CD4-positive, alpha-beta T cell (primary cell): ENCODE data around the gene TMEM131. TPM values are rescaled to one million over a fixed set of nuclear protein-coding genes. Genes with fewer than 3 reads are reported as not detected.

Experiments
- ATAC-seq: fragments of 200-7000 bp; cut with Tn5 transposase; one replicate; pipeline ENCODE4 v1.10.0; 2022; ENCODE audit warnings: mild to moderate bottlenecking; ENCODE audit not compliant: poor library complexity
- CTCF ChIA-PET: fragments of 350-600 bp; sonication (Branson Sonifier 250); formaldehyde crosslinking; loops from one replicate; lab custom pipeline; 2021; ENCODE audit warnings: antibody characterized with exemption, inconsistent platforms; lab: Charles Lee
- POLR2A ChIA-PET: fragments of 350-600 bp; sonication (Branson Sonifier 250); formaldehyde crosslinking; loops from one replicate; lab custom pipeline; 2021; ENCODE audit warnings: antibody characterized with exemption, inconsistent platforms; lab: Charles Lee
- DNase-seq, 14 experiments: peaks; one replicate each; pipeline ENCODE4 v3.0.0-alpha.2; 2013 to 2020; ENCODE audit warnings: mixed read lengths in 2 of 14
- H3K27ac ChIP-seq, 2 donors: one replicate each; pipeline versions ENCODE4 v1.5.1 to v1.7.0; 2013; ENCODE audit warnings: low read length in 2 of 2, low read depth in 1 of 2, mild to moderate bottlenecking in 1 of 2
- H3K27me3 ChIP-seq, 2 experiments: 1 replicate in 1 of 2; 2 replicates in 1 of 2; pipeline versions ENCODE4 v1.6.1 to v1.7.0; 2013; ENCODE audit warnings: low read length in 2 of 2, control low read depth in 1 of 2, mild to moderate bottlenecking in 1 of 2, moderate library complexity in 1 of 2; ENCODE audit not compliant: insufficient read depth in 2 of 2, control insufficient read depth in 1 of 2
- H3K36me3 ChIP-seq: one replicate; pipeline ENCODE4 v1.6.1; 2013; ENCODE audit warnings: low read length, control low read depth; ENCODE audit not compliant: insufficient read depth
- H3K4me1 ChIP-seq: one replicate; pipeline ENCODE4 v1.6.1; 2013; ENCODE audit warnings: low read length, control low read depth; ENCODE audit not compliant: insufficient read depth
- H3K4me3 ChIP-seq: one replicate; pipeline ENCODE4 v1.5.1; 2013; ENCODE audit warnings: mild to moderate bottlenecking, low read length, moderate library complexity
- H3K9me3 ChIP-seq, 2 experiments: 1 replicate in 1 of 2; 2 replicates in 1 of 2; pipeline versions ENCODE4 v1.6.1 to v1.7.0; 2013; ENCODE audit warnings: low read length in 2 of 2, mild to moderate bottlenecking in 2 of 2, control low read depth in 1 of 2, moderate library complexity in 1 of 2; ENCODE audit not compliant: control insufficient read depth in 1 of 2, insufficient read depth in 1 of 2
- H3K27ac Mint-ChIP-seq: one replicate; pipeline ENCODE4 v1.8.0; 2020; ENCODE audit warnings: mixed read lengths
- H3K27me3 Mint-ChIP-seq: one replicate; pipeline ENCODE4 v1.8.0; 2021; ENCODE audit warnings: mixed read lengths
- H3K36me3 Mint-ChIP-seq: one replicate; pipeline ENCODE4 v1.8.0; 2021; ENCODE audit warnings: low read depth, mixed read lengths
- H3K4me1 Mint-ChIP-seq: one replicate; pipeline ENCODE4 v1.8.0; 2021; ENCODE audit warnings: low read depth, mixed read lengths
- H3K4me3 Mint-ChIP-seq: one replicate; pipeline ENCODE4 v1.8.0; 2020; ENCODE audit warnings: mild to moderate bottlenecking, mixed read lengths
- H3K9me3 Mint-ChIP-seq: one replicate; pipeline ENCODE4 v1.8.0; 2020; ENCODE audit warnings: mixed read lengths
- intact Hi-C, 2 experiments: fragments of 100-400 bp; cut with DNase I in 1 of 2; cut with micrococcal nuclease in 1 of 2; formaldehyde crosslinking; loops; one replicate each; pipeline versions ENCODE4 v1.15.1 to v1.9.0; 2023 to 2025; cut with DNase I, micrococcal nuclease
- total RNA-seq, 174 experiments: library from RNA in 2 of 174; stranded (reverse) in 2 of 174; gene quantifications; one replicate each; pipeline ENCODE4 v1.2.3 and lab custom pipeline; 2021 to 2026
- TF ChIP-seq, protein P1 (sequence below): fragments of 200-600 bp; IDR thresholded peaks from one replicate; pipeline ENCODE4 v1.8.0; 2022; ENCODE audit warnings: antibody characterized with exemption, mild to moderate bottlenecking

Gene TMEM131
- total RNA-seq, 2 experiments from 2014 or later, result 29.2 to 33.6 TPM

DNA sequence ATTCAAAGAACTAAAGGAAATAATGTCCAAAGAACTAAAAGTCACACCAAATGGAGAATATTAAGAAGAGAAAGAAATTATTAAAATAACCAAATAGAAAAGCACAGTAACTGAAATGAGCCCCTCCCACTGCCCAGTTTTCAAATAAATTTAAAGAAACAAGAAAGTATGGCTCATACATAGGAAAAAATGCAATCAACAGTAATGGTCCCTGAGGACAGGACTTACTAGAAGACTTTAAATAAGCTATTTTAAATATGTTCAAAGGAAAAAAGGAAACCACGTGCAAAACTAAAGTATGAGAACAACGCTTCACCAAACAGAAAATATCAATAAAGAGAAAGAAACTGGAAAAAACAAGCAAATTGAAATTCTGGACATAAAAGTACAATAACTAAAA, 58.9 kb downstream of the TMEM131 start:
- no peak overlapping the region for H3K27ac ChIP-seq
- Mint-ChIP-seq H3K9me3 (no peaks in the 10 kb centered on the region), H3K27me3 (no peaks in the 10 kb centered on the region), H3K36me3 (peaks cover 20% of the 10 kb centered on the region), H3K4me3 (no peak overlapping the region), H3K4me1 (peaks cover 84% of the 10 kb centered on the region), H3K27ac (no peak overlapping the region)
- CTCF ChIA-PET, result interaction anchor here (1.2 kb wide), 1 partner anchor 10 kb away, joined by 3 read pairs; no protein-coding TSS in a partner anchor
- H3K4me3 ChIP-seq, result no peak overlapping the region
- H3K9me3 ChIP-seq, result peaks cover 0 to 5% of the 10 kb centered on the region in 2 experiments
- TF ChIP-seq, protein P1, sequence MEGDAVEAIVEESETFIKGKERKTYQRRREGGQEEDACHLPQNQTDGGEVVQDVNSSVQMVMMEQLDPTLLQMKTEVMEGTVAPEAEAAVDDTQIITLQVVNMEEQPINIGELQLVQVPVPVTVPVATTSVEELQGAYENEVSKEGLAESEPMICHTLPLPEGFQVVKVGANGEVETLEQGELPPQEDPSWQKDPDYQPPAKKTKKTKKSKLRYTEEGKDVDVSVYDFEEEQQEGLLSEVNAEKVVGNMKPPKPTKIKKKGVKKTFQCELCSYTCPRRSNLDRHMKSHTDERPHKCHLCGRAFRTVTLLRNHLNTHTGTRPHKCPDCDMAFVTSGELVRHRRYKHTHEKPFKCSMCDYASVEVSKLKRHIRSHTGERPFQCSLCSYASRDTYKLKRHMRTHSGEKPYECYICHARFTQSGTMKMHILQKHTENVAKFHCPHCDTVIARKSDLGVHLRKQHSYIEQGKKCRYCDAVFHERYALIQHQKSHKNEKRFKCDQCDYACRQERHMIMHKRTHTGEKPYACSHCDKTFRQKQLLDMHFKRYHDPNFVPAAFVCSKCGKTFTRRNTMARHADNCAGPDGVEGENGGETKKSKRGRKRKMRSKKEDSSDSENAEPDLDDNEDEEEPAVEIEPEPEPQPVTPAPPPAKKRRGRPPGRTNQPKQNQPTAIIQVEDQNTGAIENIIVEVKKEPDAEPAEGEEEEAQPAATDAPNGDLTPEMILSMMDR, result no peak
- DNase-seq (no peak), ATAC-seq (no peak)
- peaks cover 8% of the 10 kb centered on the region for H3K4me1 ChIP-seq
- POLR2A ChIA-PET, result interaction anchor here (0.7 to 1.5 kb wide), 2 partner anchors 11 to 20 kb away, joined by 3 read pairs; no protein-coding TSS in a partner anchor
- H3K36me3 ChIP-seq, result peaks cover 3% of the 10 kb centered on the region
- intact Hi-C loops, result no loop called here
- no peaks in the 10 kb centered on the region for H3K27me3 ChIP-seq

DNA sequence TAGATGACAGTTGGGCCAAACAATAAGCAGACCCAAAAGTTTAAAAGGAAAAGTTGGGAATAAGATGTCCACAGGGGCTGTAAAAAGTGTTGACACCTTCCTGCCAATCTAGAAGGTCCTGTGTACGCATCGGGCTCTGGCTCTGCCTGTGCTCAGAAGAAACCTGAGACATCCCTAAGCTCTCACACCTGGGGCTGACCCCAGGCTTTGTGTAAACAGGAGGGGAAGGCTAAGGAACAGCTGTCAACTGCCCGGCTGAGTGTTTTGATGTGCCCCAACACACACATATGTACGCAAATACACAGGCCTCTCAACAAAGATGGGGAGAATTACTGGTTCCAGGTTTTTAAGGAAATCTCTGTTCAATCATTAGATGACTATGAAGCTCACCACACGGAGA, 59.5 kb downstream of the TMEM131 start:
- no peak overlapping the region for H3K27ac Mint-ChIP-seq
- CTCF ChIA-PET, result interaction anchor here (1.2 kb wide), 1 partner anchor 10 kb away, joined by 3 read pairs; no protein-coding TSS in a partner anchor
- Histone ChIP-seq H3K27me3 (no peaks in the 10 kb centered on the region), H3K36me3 (peaks cover 3% of the 10 kb centered on the region), H3K9me3 (peaks cover 0 to 5% of the 10 kb centered on the region in 2 experiments), H3K27ac (no peak overlapping the region), H3K4me3 (no peak overlapping the region), H3K4me1 (peaks cover 11% of the 10 kb centered on the region)
- H3K4me1 Mint-ChIP-seq, result peaks cover 84% of the 10 kb centered on the region
- ATAC-seq (no peak), DNase-seq (no peak)
- H3K4me3 Mint-ChIP-seq, result peak overlapping the region; percentile 22
- H3K36me3 Mint-ChIP-seq, result peaks cover 14% of the 10 kb centered on the region
- intact Hi-C loops, result no loop called here
- no peaks in the 10 kb centered on the region for H3K9me3 Mint-ChIP-seq
- H3K27me3 Mint-ChIP-seq, result no peaks in the 10 kb centered on the region
- POLR2A ChIA-PET, result no interaction called here
- TF ChIP-seq, protein P1, result no peak

DNA sequence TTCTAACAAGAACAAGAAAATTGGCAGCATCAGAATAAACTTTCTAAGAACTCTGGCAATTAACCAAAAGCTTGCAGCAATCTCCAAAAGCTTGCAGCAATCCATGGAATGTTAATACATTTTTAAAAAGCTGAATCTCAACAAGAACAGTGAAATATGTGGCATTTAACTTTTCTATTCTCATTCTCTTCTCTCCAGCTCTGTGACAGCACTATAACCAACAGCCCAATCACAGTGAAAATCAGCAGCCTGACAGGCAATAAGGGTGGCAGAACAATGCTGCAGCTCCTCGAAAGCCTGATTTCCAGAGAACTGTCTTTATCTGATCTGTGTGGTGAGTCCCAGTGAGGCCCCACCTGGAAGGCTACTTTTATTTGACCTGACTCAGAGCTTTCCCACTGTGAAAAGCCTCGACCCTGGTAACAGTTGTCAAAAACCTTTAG, 60.0 kb downstream of the TMEM131 start:
- intact Hi-C loops, result no loop called here
- Mint-ChIP-seq H3K4me1 (peaks cover 87% of the 10 kb centered on the region), H3K27me3 (no peaks in the 10 kb centered on the region), H3K27ac (no peak overlapping the region), H3K4me3 (no peak overlapping the region), H3K9me3 (no peaks in the 10 kb centered on the region), H3K36me3 (peaks cover 14% of the 10 kb centered on the region)
- no peak for ATAC-seq
- TF ChIP-seq, protein P1, result no peak
- H3K27ac ChIP-seq, result no peak overlapping the region
- H3K36me3 ChIP-seq, result peaks cover 3% of the 10 kb centered on the region
- ChIA-PET CTCF (interaction anchor here (1.2 kb wide), 1 partner anchor 9 kb away, joined by 3 read pairs; no protein-coding TSS in a partner anchor), POLR2A (no interaction called here)
- H3K4me1 ChIP-seq, result peaks cover 11% of the 10 kb centered on the region
- H3K9me3 ChIP-seq, result peaks cover 0 to 4% of the 10 kb centered on the region in 2 experiments
- no peak overlapping the region for H3K4me3 ChIP-seq
- H3K27me3 ChIP-seq, result no peaks in the 10 kb centered on the region
- no peak for DNase-seq
